Central memory CD8-positive, alpha-beta T cell (primary cell): Measurements from ENCODE around the gene ZNF501.

Source experiments
- ATAC-seq: fragments of 150-1000 bp; cut with Tn5 transposase; replicated peaks from 2 replicates; pipeline ENCODE4 v1.10.0; 2022; ENCODE audit warnings: mild to moderate bottlenecking, moderate FRiP score, moderate number of reproducible peaks; ENCODE audit not compliant: poor library complexity, severe bottlenecking; ENCODE audit errors: extremely low read depth
- DNase-seq, 2 donors: peaks; one replicate each; pipeline ENCODE4 v3.0.0; 2021; ENCODE audit warnings: low spot score in 2 of 2
- H3K27ac Mint-ChIP-seq: one replicate; pipeline ENCODE4 v1.8.0; 2022; ENCODE audit warnings: low read depth, mild to moderate bottlenecking, moderate library complexity, mixed read lengths
- H3K27me3 Mint-ChIP-seq: one replicate; pipeline ENCODE4 v1.8.0; 2022; ENCODE audit warnings: mixed read lengths
- H3K36me3 Mint-ChIP-seq: one replicate; pipeline ENCODE4 v1.8.0; 2022; ENCODE audit warnings: mild to moderate bottlenecking, moderate library complexity, mixed read lengths; ENCODE audit not compliant: insufficient read depth
- H3K4me1 Mint-ChIP-seq: one replicate; pipeline ENCODE4 v1.8.0; 2022; ENCODE audit warnings: mixed read lengths
- H3K4me3 Mint-ChIP-seq: one replicate; pipeline ENCODE4 v1.8.0; 2022; ENCODE audit warnings: mild to moderate bottlenecking, moderate library complexity, mixed read lengths
- H3K9me3 Mint-ChIP-seq: one replicate; pipeline ENCODE4 v1.8.0; 2022; ENCODE audit warnings: mixed read lengths

Gene ZNF501

DNA sequence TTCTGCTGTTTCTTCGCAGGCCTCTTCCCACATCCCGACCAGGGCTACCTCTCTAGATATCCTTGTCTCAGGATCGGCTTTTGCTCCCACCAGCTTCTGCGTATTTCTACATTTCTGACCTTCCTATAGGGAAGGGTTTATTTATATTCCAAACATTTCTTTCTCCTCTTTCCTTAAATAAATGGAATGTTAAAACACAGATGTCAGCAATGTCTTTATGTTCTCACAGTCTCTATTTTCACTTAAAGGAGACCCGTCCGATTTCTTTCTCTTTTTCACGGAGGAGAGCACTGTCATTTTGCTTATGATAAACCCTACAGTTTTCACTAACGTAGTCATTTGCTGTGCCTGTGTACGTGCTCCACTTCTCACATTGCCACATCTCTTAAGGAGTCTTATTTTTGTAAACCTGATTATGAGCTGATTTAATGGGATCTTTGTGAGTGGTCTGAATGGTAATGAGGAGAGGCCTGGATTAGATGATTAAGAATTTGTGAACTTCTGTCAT lies 32.8 kb downstream of the ZNF501 start:
- no peaks in the 10 kb centered on the region for H3K9me3 Mint-ChIP-seq
- no peaks in the 10 kb centered on the region for H3K27me3 Mint-ChIP-seq
- H3K4me3 Mint-ChIP-seq: peak overlapping the region; percentile 87
- H3K4me1 Mint-ChIP-seq: peaks cover 31% of the 10 kb centered on the region
- peaks cover 24% of the 10 kb centered on the region for H3K36me3 Mint-ChIP-seq
- H3K27ac Mint-ChIP-seq: peak overlapping the region; percentile 93
- ATAC-seq: no peak
- no peak for DNase-seq

GRCh38 chr3:44762690-44763089 lies 33.3 kb downstream of the ZNF501 start:
- peak overlapping the region; percentile 87 for H3K4me3 Mint-ChIP-seq
- no peak for DNase-seq
- no peaks in the 10 kb centered on the region for H3K27me3 Mint-ChIP-seq
- peaks cover 27% of the 10 kb centered on the region for H3K4me1 Mint-ChIP-seq
- H3K27ac Mint-ChIP-seq: peak overlapping the region; percentile 93
- peaks cover 22% of the 10 kb centered on the region for H3K36me3 Mint-ChIP-seq
- ATAC-seq: no peak
- H3K9me3 Mint-ChIP-seq: no peaks in the 10 kb centered on the region

DNA sequence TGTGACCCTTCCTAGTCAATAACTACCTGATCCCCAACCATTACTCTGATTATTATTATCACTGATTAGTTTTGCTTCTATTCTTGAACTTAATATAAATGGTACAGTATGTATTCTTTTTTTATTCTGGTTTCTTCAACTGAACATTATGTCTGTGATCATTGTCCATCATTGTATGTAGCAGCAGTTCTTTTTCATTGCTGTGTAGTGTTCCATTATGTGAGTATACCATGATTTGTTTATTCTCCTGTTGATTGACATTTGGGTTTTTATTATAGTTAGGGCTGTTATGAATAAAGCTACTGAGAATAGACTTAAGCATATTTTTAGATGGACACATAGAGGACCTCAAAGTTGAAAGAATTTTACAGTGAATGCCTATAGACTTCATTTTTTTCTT lies 34.8 kb downstream of the ZNF501 start:
- ATAC-seq (no peak), DNase-seq (no peak)
- Mint-ChIP-seq H3K27me3 (no peaks in the 10 kb centered on the region), H3K27ac (no peak overlapping the region), H3K9me3 (no peaks in the 10 kb centered on the region), H3K4me3 (no peak overlapping the region), H3K36me3 (peaks cover 20% of the 10 kb centered on the region), H3K4me1 (peaks cover 17% of the 10 kb centered on the region)

GRCh38 chr3:44771424-44772098 lies 42.1 kb downstream of the ZNF501 start:
- Mint-ChIP-seq H3K27ac (no peak overlapping the region), H3K9me3 (peaks cover 6% of the 10 kb centered on the region), H3K4me1 (no peaks in the 10 kb centered on the region), H3K27me3 (no peaks in the 10 kb centered on the region), H3K36me3 (no peaks in the 10 kb centered on the region), H3K4me3 (no peak overlapping the region)
- DNase-seq: no peak
- ATAC-seq: no peak

- Mint-ChIP-seq H3K27me3 (no peaks in the 10 kb centered on the region), H3K4me1 (no peaks in the 10 kb centered on the region), H3K9me3 (peaks cover 6% of the 10 kb centered on the region), H3K4me3 (no peak overlapping the region), H3K27ac (no peak overlapping the region), H3K36me3 (no peaks in the 10 kb centered on the region)
- ATAC-seq (no peak), DNase-seq (no peak)
Measured at GRCh38 chr3:44772099-44772442, 42.6 kb downstream of the ZNF501 start.

GRCh38 chr3:44782891-44783290 lies 53.5 kb downstream of the ZNF501 start:
- no peaks in the 10 kb centered on the region for H3K4me1 Mint-ChIP-seq
- no peak for DNase-seq
- H3K36me3 Mint-ChIP-seq: peaks cover 4% of the 10 kb centered on the region

More at GRCh38 chr3:44782891-44783290, 53.5 kb downstream of the ZNF501 start:
- H3K4me3 Mint-ChIP-seq: no peak overlapping the region
- ATAC-seq: no peak
- H3K9me3 Mint-ChIP-seq: no peaks in the 10 kb centered on the region
- peak overlapping the region; percentile 2 for H3K27ac Mint-ChIP-seq
- H3K27me3 Mint-ChIP-seq: no peaks in the 10 kb centered on the region
